ENCODE results near the gene PAQR7.

Gene PAQR7

DNA sequence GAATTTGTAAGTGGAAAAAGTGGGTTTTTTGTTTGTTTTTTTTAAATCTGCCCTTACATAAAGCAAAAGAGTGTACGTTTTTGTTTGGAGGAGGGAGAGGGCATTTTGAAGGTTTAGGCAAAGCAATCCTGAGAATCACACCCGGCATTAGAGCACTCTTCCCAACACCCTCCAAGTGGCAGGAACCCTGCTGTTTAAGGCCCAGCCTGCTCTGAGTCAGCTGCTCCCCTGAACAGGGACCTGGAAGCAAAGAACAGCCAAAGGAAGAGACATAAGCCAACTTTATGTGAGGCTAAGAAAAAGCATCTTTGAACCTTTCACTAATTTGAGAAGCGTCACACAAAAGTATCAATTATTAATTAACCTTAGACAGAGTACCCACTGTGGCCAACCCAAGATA, 38.8 kb downstream of the PAQR7 start:
- Histone ChIP-seq H3K27ac (ENCODE audit: low read depth, low read length) (no peak overlapping the region), H3K36me3 (ENCODE audit: insufficient read depth, low read length) (peaks cover 34% of the 10 kb centered on the region), H3K27me3 (ENCODE audit: control insufficient read depth in 1 of 2, insufficient read depth in 2 of 2, low read length in 2 of 2) (no peaks in the 10 kb centered on the region), H3K4me3 (ENCODE audit: low read depth in 1 of 2, low read length in 2 of 2) (no peak overlapping the region), H3K4me1 (ENCODE audit: insufficient read depth, low read length) (no peaks in the 10 kb centered on the region), H3K9me3 (ENCODE audit: low read length) (no peaks in the 10 kb centered on the region), H3K9ac (ENCODE audit: low read length) (no peak overlapping the region)

DNA sequence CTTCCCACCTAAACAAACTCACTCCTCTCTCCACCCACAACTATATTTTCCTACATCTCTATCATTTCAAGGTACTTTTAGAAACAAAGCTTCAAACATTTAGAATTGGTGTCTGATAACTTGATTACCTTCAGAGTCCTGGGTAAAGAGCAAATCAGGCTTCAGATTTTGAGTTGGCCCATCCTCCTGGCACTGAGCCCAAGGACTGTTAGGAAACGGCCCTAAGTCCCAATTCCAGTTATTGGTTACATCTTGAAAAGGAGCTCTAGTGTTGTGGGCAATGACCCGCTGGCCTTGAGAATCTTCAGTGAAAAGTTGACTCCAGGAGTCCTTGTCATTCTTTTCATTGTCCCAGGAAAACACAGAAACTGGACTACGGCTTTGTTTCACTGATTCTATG, 40.6 kb downstream of the PAQR7 start:
- no peaks in the 10 kb centered on the region for H3K9me3 ChIP-seq (ENCODE audit: low read length)
- no peak overlapping the region for H3K27ac ChIP-seq (ENCODE audit: low read depth, low read length)
- H3K9ac ChIP-seq (ENCODE audit: low read length) = no peak overlapping the region
- H3K4me3 ChIP-seq (ENCODE audit: low read depth in 1 of 2, low read length in 2 of 2) = no peak overlapping the region
- no peaks in the 10 kb centered on the region for H3K4me1 ChIP-seq (ENCODE audit: insufficient read depth, low read length)
- no peaks in the 10 kb centered on the region for H3K27me3 ChIP-seq (ENCODE audit: control insufficient read depth in 1 of 2, insufficient read depth in 2 of 2, low read length in 2 of 2)
- peaks cover 52% of the 10 kb centered on the region for H3K36me3 ChIP-seq (ENCODE audit: insufficient read depth, low read length)

DNA sequence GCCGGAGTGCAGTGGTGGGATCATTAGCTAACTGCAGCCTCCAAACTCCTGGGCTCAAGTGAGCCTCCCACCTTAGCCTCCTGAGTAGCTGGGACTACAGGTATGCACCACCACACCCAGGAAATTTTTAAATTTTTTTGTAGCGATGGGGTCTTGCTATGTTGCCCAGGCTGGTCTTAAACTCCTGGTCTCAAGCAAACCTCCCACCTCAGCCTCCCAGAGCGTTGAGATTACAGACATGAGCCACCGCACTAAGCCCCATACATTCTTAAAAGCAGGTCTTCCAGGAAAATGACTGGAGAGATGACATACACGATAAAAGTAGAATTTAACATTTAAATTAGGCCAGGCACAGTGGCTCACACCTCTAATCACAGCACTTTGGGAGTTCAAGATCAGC, 42.4 kb downstream of the PAQR7 start:
- H3K36me3 ChIP-seq (ENCODE audit: insufficient read depth, low read length) = peaks cover 69% of the 10 kb centered on the region

DNA sequence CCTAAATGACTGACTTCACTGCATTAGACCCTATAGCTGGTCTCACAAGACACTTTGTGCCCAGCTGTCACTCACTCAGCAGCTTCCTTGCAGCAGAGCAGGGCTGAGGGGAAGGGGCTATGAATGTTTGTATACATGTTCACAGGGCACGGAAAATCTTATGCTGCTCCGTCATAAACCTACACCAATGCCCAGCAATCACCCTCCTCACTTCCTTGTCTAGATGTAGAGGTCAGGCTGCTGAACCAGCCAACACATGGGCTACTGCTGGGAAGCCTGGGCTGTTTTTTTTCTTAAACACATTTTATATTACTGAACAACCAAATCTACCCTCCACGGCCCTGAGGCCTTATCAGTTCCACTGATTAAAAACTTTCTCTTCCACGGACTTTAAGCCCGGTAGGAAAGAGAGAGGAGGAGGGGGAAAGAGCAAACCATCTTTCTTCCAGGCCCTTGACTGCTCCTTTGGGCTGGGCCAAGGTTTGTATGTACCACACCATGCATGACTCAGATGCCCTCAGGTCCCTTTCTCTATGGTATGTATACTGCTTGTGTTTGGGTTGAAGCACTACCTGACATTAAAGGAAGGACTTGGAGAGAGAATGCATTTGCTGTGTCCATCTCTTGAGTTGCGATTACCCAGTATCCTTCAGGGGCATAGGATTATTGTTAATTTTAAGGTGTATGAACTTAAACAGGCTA, 43.0 kb downstream of the PAQR7 start:
- H3K9ac ChIP-seq (ENCODE audit: low read length) = no peak overlapping the region
- no peak overlapping the region for H3K27ac ChIP-seq (ENCODE audit: low read depth, low read length)
- no peaks in the 10 kb centered on the region for H3K9me3 ChIP-seq (ENCODE audit: low read length)
- no peak overlapping the region for H3K4me3 ChIP-seq (ENCODE audit: low read depth in 1 of 2, low read length in 2 of 2)
- peaks cover 76% of the 10 kb centered on the region for H3K36me3 ChIP-seq (ENCODE audit: insufficient read depth, low read length)
- no peaks in the 10 kb centered on the region for H3K27me3 ChIP-seq (ENCODE audit: control insufficient read depth in 1 of 2, insufficient read depth in 2 of 2, low read length in 2 of 2)
- H3K4me1 ChIP-seq (ENCODE audit: insufficient read depth, low read length) = no peaks in the 10 kb centered on the region

More for the DNA sequence above, 42.4 kb downstream of the PAQR7 start:
- Histone ChIP-seq H3K27me3 (ENCODE audit: control insufficient read depth in 1 of 2, insufficient read depth in 2 of 2, low read length in 2 of 2) (no peaks in the 10 kb centered on the region), H3K9ac (ENCODE audit: low read length) (no peak overlapping the region), H3K27ac (ENCODE audit: low read depth, low read length) (no peak overlapping the region), H3K9me3 (ENCODE audit: low read length) (no peaks in the 10 kb centered on the region), H3K4me1 (ENCODE audit: insufficient read depth, low read length) (no peaks in the 10 kb centered on the region), H3K4me3 (ENCODE audit: low read depth in 1 of 2, low read length in 2 of 2) (no peak overlapping the region)

GRCh38 chr1:25831569-25832196, 43.8 kb downstream of the PAQR7 start:
- H3K4me3 ChIP-seq (ENCODE audit: low read depth in 1 of 2, low read length in 2 of 2) = no peak overlapping the region
- no peak overlapping the region for H3K9ac ChIP-seq (ENCODE audit: low read length)
- H3K9me3 ChIP-seq (ENCODE audit: low read length) = no peaks in the 10 kb centered on the region
- peaks cover 84% of the 10 kb centered on the region for H3K36me3 ChIP-seq (ENCODE audit: insufficient read depth, low read length)
- no peaks in the 10 kb centered on the region for H3K4me1 ChIP-seq (ENCODE audit: insufficient read depth, low read length)
- H3K27me3 ChIP-seq (ENCODE audit: control insufficient read depth in 1 of 2, insufficient read depth in 2 of 2, low read length in 2 of 2) = no peaks in the 10 kb centered on the region
- no peak overlapping the region for H3K27ac ChIP-seq (ENCODE audit: low read depth, low read length)

DNA sequence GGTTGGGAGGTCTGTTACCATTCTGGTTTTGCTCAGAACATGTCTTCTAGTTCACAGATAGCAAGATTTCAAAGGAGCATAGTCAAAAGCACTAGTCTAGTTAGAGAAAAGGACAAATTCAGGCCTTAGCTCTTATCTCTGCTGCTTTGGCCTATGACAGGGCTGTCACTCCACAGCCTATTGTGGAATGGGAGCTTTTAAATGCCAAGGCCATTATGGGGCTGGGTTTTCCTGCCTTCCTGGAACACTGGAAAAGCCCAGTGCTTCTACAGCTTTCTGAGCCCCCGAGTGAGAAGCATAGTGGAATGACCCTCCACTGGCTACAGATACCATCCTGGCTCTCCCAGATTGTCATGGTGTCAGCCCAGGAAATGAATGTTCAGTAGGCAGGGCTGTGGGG, 46.5 kb downstream of the PAQR7 start:
- Histone ChIP-seq H3K36me3 (ENCODE audit: insufficient read depth, low read length) (peaks cover 88% of the 10 kb centered on the region), H3K9me3 (ENCODE audit: low read length) (no peaks in the 10 kb centered on the region), H3K4me3 (ENCODE audit: low read depth in 1 of 2, low read length in 2 of 2) (no peak overlapping the region), H3K27ac (ENCODE audit: low read depth, low read length) (no peak overlapping the region), H3K27me3 (ENCODE audit: control insufficient read depth in 1 of 2, insufficient read depth in 2 of 2, low read length in 2 of 2) (no peaks in the 10 kb centered on the region), H3K4me1 (ENCODE audit: insufficient read depth, low read length) (no peaks in the 10 kb centered on the region), H3K9ac (ENCODE audit: low read length) (no peak overlapping the region)

- no peak overlapping the region for H3K27ac ChIP-seq (ENCODE audit: low read depth, low read length)
- H3K4me1 ChIP-seq (ENCODE audit: insufficient read depth, low read length) = peaks cover 1% of the 10 kb centered on the region
- H3K4me3 ChIP-seq (ENCODE audit: low read depth in 1 of 2, low read length in 2 of 2) = no peak overlapping the region
- H3K27me3 ChIP-seq (ENCODE audit: control insufficient read depth in 1 of 2, insufficient read depth in 2 of 2, low read length in 2 of 2) = no peaks in the 10 kb centered on the region
- peaks cover 91% of the 10 kb centered on the region for H3K36me3 ChIP-seq (ENCODE audit: insufficient read depth, low read length)
- no peaks in the 10 kb centered on the region for H3K9me3 ChIP-seq (ENCODE audit: low read length)
- H3K9ac ChIP-seq (ENCODE audit: low read length) = no peak overlapping the region
Measured at GRCh38 chr1:25828491-25828890, 47.0 kb downstream of the PAQR7 start.

DNA sequence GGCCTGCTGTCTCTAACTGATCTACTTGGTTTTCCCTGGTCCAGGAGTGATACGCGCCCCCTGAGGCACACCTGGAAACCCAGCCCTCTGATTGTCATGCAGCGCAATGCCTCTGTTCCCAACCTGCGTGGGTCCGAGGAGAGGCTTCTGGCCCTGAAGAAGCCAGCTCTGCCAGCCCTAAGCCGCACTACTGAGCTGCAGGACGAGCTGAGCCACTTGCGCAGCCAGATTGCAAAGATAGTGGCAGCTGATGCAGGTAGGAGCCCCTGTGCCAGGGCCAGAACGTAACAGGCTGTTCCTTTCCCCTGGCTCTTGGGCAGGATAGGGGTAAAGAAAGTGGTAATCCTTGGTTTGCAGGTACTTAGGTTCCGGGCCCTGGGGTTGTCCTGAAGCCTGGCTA, 48.9 kb downstream of the PAQR7 start:
- Histone ChIP-seq H3K9me3 (ENCODE audit: low read length) (no peaks in the 10 kb centered on the region), H3K27ac (ENCODE audit: low read depth, low read length) (no peak overlapping the region), H3K4me3 (ENCODE audit: low read depth in 1 of 2, low read length in 2 of 2) (no peak overlapping the region), H3K36me3 (ENCODE audit: insufficient read depth, low read length) (peaks cover 77% of the 10 kb centered on the region), H3K9ac (ENCODE audit: low read length) (no peak overlapping the region), H3K27me3 (ENCODE audit: control insufficient read depth in 1 of 2, insufficient read depth in 2 of 2, low read length in 2 of 2) (no peaks in the 10 kb centered on the region), H3K4me1 (ENCODE audit: insufficient read depth, low read length) (peaks cover 11% of the 10 kb centered on the region)

DNA sequence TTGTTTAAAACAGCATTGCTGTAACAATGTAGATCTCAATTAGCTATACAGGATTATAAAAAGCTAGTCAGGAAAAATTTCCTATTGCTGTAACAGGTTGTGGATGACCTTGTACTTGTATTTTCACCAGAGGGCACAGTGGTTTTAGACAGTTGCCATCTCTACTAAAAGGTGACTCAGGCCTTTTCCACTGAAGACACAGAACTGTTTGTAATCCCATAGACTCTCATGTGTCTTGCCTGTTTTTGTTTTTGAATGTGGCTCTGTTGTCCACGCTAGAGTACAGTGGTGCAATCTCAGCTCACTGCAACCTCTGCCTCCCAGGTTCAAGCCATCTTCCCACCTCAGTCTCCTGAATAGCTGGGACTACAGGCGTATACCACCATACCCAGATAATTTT, 49.9 kb downstream of the PAQR7 start:
- no peak overlapping the region for H3K4me3 ChIP-seq (ENCODE audit: low read depth in 1 of 2, low read length in 2 of 2)
- H3K27me3 ChIP-seq (ENCODE audit: control insufficient read depth in 1 of 2, insufficient read depth in 2 of 2, low read length in 2 of 2) = no peaks in the 10 kb centered on the region
- H3K9me3 ChIP-seq (ENCODE audit: low read length) = no peaks in the 10 kb centered on the region
- H3K4me1 ChIP-seq (ENCODE audit: insufficient read depth, low read length) = peaks cover 20% of the 10 kb centered on the region
- peaks cover 67% of the 10 kb centered on the region for H3K36me3 ChIP-seq (ENCODE audit: insufficient read depth, low read length)
- H3K9ac ChIP-seq (ENCODE audit: low read length) = no peak overlapping the region
- H3K27ac ChIP-seq (ENCODE audit: low read depth, low read length) = no peak overlapping the region

DNA sequence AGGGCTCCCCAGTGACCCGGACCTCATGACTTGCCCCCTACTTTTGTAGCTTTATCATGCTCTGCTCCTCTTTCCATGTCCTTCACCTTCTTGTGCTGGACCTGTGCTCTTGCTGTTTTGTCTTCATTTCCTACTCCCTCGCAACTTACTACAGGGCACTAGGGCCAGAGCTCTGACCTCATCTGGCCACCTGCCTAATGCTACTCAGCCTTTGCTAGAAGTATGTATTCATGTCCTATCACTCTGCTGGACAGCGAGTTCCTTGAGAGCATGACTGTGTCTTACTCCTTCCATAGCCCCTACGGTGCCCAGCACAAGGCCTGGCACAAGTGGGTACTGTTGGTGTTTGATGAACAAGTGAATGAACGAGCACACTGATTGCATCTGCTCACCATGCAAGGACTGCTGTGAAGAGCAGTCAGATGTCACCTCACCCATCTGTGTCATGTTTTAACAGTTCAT, 53.8 kb downstream of the PAQR7 start:
- no peaks in the 10 kb centered on the region for H3K9me3 ChIP-seq (ENCODE audit: low read length)
- peaks cover 30% of the 10 kb centered on the region for H3K4me1 ChIP-seq (ENCODE audit: insufficient read depth, low read length)
- H3K9ac ChIP-seq (ENCODE audit: low read length) = peak overlapping the region; percentile 84
- peak overlapping the region in 1 of 2 donors; percentile 88 for H3K4me3 ChIP-seq (ENCODE audit: low read depth in 1 of 2, low read length in 2 of 2)
- peaks cover 28% of the 10 kb centered on the region for H3K36me3 ChIP-seq (ENCODE audit: insufficient read depth, low read length)
- H3K27me3 ChIP-seq (ENCODE audit: control insufficient read depth in 1 of 2, insufficient read depth in 2 of 2, low read length in 2 of 2) = no peaks in the 10 kb centered on the region
- H3K27ac ChIP-seq (ENCODE audit: low read depth, low read length) = no peak overlapping the region

GRCh38 chr1:25821112-25821476, 54.4 kb downstream of the PAQR7 start:
- no peaks in the 10 kb centered on the region for H3K27me3 ChIP-seq (ENCODE audit: control insufficient read depth in 1 of 2, insufficient read depth in 2 of 2, low read length in 2 of 2)
- peak overlapping the region; percentile 98 for H3K27ac ChIP-seq (ENCODE audit: low read depth, low read length)
- H3K9ac ChIP-seq (ENCODE audit: low read length) = peak overlapping the region; percentile 84
- peak overlapping the region; percentile 88 to 98 for H3K4me3 ChIP-seq (ENCODE audit: low read depth in 1 of 2, low read length in 2 of 2)
- no peaks in the 10 kb centered on the region for H3K9me3 ChIP-seq (ENCODE audit: low read length)
- H3K4me1 ChIP-seq (ENCODE audit: insufficient read depth, low read length) = peaks cover 30% of the 10 kb centered on the region
- peaks cover 28% of the 10 kb centered on the region for H3K36me3 ChIP-seq (ENCODE audit: insufficient read depth, low read length)
